LNCAP (cell line): ENCODE measurements around the gene OLIG1.

Source experiments
- CTCF ChIP-seq: fragments of 450-650 bp; IDR thresholded peaks from 2 replicates; pipeline ENCODE4 v1.5.1; 2017; ENCODE audit warnings: mild to moderate bottlenecking

Gene OLIG1

GRCh38 chr21:33041981-33042380 is 28.0 kb upstream of the OLIG1 start:
- TF ChIP-seq CTCF, result no peak

GRCh38 chr21:33042812-33043211 is 27.1 kb upstream of the OLIG1 start:
- no peak for TF ChIP-seq CTCF

- TF ChIP-seq CTCF, result no peak
These were observed 23.5 kb upstream of the OLIG1 start for GRCh38 chr21:33046455-33046854.

- no peak for TF ChIP-seq CTCF
These were observed 22.7 kb upstream of the OLIG1 start for GRCh38 chr21:33047231-33047630.

- no peak for TF ChIP-seq CTCF
These were observed 18.0 kb upstream of the OLIG1 start for GRCh38 chr21:33051925-33052324.

GRCh38 chr21:33053951-33054350 is 16.0 kb upstream of the OLIG1 start:
- no peak for TF ChIP-seq CTCF

GRCh38 chr21:33055991-33056390 is 13.9 kb upstream of the OLIG1 start:
- TF ChIP-seq CTCF, result no peak

GRCh38 chr21:33057385-33057940 is 12.5 kb upstream of the OLIG1 start:
- TF ChIP-seq CTCF, result no peak
